Memory B cell (primary cell): ENCODE measurements around the gene NOS3.

Experiments used
- ATAC-seq: fragments of 150-1000 bp; cut with Tn5 transposase; 2 replicates; pipeline ENCODE4 v1.10.0; 2021; ENCODE audit warnings: low read depth, mild to moderate bottlenecking, moderate library complexity
- DNase-seq, 2 donors: peaks; one replicate each; pipeline ENCODE4 v3.0.0; 2022; ENCODE audit warnings: low spot score in 2 of 2
- H3K27ac Mint-ChIP-seq: one replicate; pipeline ENCODE4 v1.8.0; 2022; ENCODE audit warnings: mild to moderate bottlenecking, moderate library complexity, mixed read lengths
- H3K27me3 Mint-ChIP-seq: one replicate; pipeline ENCODE4 v1.8.0; 2022; ENCODE audit warnings: mixed read lengths
- H3K36me3 Mint-ChIP-seq: one replicate; pipeline ENCODE4 v1.8.0; 2022; ENCODE audit warnings: mild to moderate bottlenecking, mixed read lengths
- H3K4me1 Mint-ChIP-seq: one replicate; pipeline ENCODE4 v1.8.0; 2022; ENCODE audit warnings: mixed read lengths
- H3K4me3 Mint-ChIP-seq: one replicate; pipeline ENCODE4 v1.8.0; 2022; ENCODE audit warnings: mild to moderate bottlenecking, moderate library complexity, mixed read lengths
- H3K9me3 Mint-ChIP-seq: one replicate; pipeline ENCODE4 v1.8.0; 2022; ENCODE audit warnings: mixed read lengths

NOS3 gene

DNA sequence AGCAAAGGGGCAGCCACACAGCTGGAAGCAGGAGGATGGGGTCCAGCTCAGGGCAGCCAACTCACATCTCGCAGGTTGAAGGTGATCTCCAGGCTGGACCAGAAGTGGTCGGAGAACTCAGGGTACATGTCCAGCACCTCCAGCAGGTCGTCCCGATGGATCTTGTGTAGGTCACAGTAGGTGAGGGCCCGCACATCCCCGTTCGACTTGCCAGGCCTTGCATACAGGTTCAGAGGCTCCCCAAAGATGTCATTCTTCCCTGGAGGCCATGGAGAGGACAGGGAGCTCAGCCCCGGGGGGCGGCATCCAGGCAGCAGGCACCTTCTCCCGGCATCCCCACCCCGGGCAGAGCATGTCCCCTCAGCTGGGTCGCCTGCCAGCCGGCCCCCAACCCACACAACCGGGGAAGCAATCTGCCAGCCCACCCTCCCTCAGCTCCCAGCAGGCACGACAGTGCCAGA lies 42.0 kb upstream of the NOS3 start:
- peaks cover 8% of the 10 kb centered on the region for H3K36me3 Mint-ChIP-seq
- H3K27ac Mint-ChIP-seq, result no peak overlapping the region
- peaks cover 8% of the 10 kb centered on the region for H3K4me1 Mint-ChIP-seq
- peaks cover 3% of the 10 kb centered on the region for H3K27me3 Mint-ChIP-seq
- H3K9me3 Mint-ChIP-seq, result no peaks in the 10 kb centered on the region
- DNase-seq (no peak), ATAC-seq (no peak)
- H3K4me3 Mint-ChIP-seq, result no peak overlapping the region

DNA sequence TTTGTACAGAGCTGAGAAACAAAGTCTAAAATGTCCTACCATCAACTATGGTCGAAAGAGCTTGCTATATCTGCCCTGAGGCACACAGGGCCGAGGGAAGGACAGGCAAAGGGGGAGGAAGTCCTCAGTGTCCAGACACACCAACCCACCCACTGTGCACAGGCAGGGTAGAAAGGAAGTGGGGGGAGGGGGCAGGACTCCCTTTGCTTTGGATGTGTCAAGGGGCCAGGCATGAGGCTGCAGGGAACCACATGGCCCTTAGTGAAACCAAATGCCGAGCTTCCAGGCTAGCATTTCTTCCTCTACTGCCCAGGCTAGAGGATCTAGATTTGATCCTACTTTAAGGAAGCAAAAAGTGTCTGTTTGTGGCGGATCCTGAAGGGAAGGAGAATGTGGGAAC lies 41.3 kb upstream of the NOS3 start:
- Mint-ChIP-seq H3K27me3 (peaks cover 3% of the 10 kb centered on the region), H3K9me3 (no peaks in the 10 kb centered on the region), H3K4me1 (peaks cover 8% of the 10 kb centered on the region), H3K27ac (no peak overlapping the region), H3K4me3 (no peak overlapping the region), H3K36me3 (peaks cover 8% of the 10 kb centered on the region)
- DNase-seq (no peak), ATAC-seq (no peak)

DNA sequence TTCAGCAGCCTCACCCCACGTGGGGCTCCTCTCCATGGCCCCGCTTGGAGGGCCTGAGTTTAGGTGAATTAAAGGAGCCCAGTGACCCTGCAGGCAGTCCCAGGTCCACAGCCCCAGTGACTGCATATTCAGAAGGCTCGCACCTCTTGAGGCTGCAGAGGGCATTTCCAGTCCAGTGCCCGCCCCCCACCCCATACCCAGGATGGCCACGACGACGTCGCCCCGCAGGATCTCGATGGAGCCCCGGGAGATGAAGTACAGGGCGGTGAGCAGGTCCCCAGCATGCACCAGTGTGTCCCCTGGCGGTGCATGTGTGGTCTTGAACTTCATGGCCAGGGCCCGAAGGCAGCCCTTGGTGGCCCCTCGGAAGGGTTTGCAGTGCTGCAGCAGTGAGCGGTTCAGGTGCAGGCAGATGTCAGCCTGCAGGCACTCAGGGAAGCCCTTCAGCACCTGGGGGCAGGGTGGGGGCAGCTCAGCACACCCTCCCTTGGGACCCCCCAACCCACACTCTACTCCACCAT lies 40.8 kb upstream of the NOS3 start:
- Mint-ChIP-seq H3K27me3 (peaks cover 4% of the 10 kb centered on the region), H3K4me1 (peaks cover 8% of the 10 kb centered on the region), H3K4me3 (no peak overlapping the region), H3K27ac (no peak overlapping the region), H3K36me3 (peaks cover 8% of the 10 kb centered on the region), H3K9me3 (no peaks in the 10 kb centered on the region)
- ATAC-seq, result no peak
- DNase-seq, result no peak

DNA sequence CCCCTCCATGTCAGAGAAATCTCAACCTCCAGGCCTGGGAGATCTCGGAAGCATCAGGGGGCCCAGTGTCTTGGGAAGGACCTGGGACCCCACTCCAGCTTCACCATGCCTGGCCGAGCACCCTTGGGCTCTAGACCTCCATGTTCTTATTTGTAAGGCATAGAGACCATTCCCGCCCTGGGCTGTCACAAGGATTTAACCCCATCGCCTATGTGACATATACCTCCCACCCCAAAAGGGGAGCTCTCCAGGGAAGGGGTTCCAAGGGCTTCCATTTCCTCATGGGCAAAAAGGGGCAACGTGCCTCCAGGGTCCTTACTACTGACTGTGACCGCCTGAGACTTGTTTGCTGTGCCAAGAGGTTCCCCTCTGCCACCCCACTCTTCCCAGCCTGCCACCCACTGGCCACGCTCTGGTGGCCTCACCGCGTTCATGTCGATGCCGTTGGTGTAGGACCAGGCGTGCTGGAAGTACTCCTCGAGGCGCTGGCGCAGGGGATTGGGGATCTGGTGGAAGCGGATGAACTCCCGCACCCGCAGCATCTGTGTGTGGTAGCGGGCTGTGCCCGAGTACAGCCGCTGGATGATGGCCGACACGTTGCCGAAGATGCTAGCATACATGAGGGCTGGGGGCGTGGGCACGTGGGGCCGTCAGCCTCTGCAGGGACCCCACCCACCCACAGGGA lies 40.2 kb upstream of the NOS3 start:
- no peak for ATAC-seq
- H3K4me1 Mint-ChIP-seq, result peaks cover 5% of the 10 kb centered on the region
- DNase-seq, result no peak
- no peaks in the 10 kb centered on the region for H3K9me3 Mint-ChIP-seq
- H3K27ac Mint-ChIP-seq, result no peak overlapping the region
- peaks cover 8% of the 10 kb centered on the region for H3K36me3 Mint-ChIP-seq
- H3K4me3 Mint-ChIP-seq, result no peak overlapping the region
- peaks cover 6% of the 10 kb centered on the region for H3K27me3 Mint-ChIP-seq

DNA sequence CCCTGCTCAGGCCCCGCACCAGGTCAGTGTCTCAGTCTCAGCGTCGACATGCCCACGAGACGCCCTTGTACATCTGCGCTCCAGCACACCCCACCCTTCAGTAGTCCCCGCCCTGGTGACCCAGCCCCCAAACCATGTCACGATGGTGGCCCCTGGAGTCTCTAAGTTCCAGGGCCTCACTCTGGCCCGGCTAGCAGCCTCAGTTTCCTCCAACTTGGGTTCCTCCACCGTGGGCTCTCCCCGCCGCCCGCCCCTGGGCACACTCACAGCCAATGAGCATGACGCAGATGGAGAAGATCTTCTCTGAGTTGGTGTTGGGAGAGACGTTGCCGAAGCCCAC lies 39.7 kb upstream of the NOS3 start:
- DNase-seq, result no peak
- Mint-ChIP-seq H3K27ac (no peak overlapping the region), H3K9me3 (no peaks in the 10 kb centered on the region), H3K36me3 (peaks cover 8% of the 10 kb centered on the region), H3K27me3 (peaks cover 8% of the 10 kb centered on the region), H3K4me3 (no peak overlapping the region), H3K4me1 (peaks cover 7% of the 10 kb centered on the region)
- ATAC-seq, result no peak

DNA sequence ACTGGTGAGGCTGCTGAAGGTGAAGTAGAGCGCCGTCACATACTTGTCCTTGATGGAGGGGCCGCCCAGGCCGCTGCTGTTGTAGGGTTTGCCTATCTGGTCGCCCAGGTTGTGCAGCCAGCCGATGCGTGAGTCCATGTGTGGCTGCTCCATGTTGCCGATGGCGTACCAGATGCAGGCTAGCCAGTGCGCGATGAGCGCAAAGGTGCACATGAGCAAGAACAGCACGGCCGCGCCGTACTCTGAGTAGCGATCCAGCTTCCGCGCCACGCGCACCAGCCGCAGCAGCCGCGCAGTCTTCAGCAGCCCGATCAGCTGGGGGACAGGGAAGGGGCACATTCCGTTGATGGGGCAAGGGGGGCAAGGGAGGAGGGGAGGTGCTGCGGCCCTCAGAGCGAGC lies 39.3 kb upstream of the NOS3 start:
- no peak for ATAC-seq
- Mint-ChIP-seq H3K9me3 (no peaks in the 10 kb centered on the region), H3K27me3 (peaks cover 7% of the 10 kb centered on the region), H3K27ac (no peak overlapping the region), H3K36me3 (peaks cover 7% of the 10 kb centered on the region), H3K4me1 (peaks cover 6% of the 10 kb centered on the region), H3K4me3 (no peak overlapping the region)
- no peak for DNase-seq

DNA sequence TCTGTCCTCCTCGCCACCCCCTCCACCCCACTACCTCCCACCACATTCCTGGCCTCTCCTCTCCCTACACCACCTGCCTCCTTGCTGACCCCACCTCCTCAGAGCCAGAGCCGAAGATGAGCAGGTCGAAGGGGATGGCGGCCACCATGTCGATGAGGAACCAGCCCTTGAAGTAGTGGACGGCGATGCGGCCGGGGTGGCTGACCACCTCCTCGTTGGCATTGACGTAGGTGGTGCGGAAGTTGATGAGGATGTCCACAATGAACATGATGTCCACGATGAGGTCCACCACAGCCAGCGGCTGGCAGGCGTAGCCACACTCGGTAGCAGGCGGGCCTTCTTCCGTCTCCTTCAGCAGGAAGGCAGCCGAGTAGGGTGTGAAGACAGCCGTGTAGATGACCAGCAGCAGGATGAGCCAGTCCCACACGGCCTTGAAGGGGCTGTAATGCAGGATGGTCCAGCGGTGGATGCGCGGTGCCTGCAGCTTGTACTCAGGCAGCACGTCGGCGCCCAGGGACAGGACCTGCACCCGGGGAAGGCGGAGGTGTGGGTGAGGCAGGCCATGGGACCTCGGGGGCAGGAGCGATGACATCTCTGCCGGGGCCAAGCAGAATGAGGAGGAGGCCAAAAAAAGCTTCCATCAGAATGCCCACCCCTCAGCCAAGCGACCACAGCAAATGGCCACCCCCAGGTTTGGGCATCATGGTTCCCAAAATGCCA lies 38.3 kb upstream of the NOS3 start:
- H3K4me1 Mint-ChIP-seq, result peaks cover 4% of the 10 kb centered on the region
- H3K27me3 Mint-ChIP-seq, result peaks cover 13% of the 10 kb centered on the region
- no peak for ATAC-seq
- H3K27ac Mint-ChIP-seq, result no peak overlapping the region
- DNase-seq, result no peak
- no peaks in the 10 kb centered on the region for H3K9me3 Mint-ChIP-seq
- peaks cover 12% of the 10 kb centered on the region for H3K36me3 Mint-ChIP-seq
- no peak overlapping the region for H3K4me3 Mint-ChIP-seq

DNA sequence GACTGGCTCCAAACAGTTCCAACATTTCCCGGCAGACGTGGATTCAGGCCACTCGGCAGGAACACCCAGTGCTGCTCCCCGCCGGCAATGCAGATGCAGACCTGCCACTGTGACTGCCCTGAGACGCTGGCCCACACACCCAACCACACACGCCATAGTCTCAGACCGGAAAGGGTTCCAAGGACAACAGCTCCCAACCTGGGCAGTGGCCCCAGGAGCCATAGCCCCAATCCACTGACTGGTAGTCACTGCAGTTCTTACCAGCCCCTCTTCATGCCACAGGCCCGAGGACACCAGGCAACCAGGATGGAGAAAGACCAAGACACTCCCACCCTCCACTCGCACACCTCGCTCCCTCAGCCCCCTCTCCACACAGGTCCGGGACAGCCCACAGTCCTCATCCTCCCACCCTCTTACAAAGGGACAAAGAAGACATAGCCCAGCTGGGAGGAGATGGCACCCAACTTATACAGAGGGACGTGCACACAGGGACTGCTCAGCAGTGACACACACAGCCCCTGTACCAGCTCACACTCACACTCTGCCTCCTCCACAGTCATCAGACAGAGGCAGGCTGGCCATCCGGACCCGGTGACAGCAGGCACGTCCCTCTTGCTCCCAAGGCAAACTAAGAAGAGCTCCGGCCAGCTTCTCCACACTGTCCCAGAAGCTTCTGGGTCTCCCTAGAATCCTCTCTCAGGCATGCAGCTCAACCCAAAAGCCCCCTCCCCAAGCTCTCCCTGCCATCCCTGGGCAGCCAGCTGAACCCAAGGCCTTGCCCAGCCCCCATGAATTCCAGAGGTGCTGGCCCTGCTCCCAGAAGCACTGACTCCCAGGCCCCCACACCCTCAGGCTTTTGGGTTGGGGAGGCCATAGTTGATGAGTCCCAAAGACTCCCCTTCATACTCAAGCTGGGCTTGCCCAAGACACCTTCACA lies 37.5 kb upstream of the NOS3 start:
- Mint-ChIP-seq H3K27ac (no peak overlapping the region), H3K27me3 (peaks cover 14% of the 10 kb centered on the region), H3K9me3 (no peaks in the 10 kb centered on the region), H3K4me1 (peaks cover 4% of the 10 kb centered on the region), H3K36me3 (peaks cover 13% of the 10 kb centered on the region), H3K4me3 (no peak overlapping the region)
- DNase-seq (no peak), ATAC-seq (no peak)

DNA sequence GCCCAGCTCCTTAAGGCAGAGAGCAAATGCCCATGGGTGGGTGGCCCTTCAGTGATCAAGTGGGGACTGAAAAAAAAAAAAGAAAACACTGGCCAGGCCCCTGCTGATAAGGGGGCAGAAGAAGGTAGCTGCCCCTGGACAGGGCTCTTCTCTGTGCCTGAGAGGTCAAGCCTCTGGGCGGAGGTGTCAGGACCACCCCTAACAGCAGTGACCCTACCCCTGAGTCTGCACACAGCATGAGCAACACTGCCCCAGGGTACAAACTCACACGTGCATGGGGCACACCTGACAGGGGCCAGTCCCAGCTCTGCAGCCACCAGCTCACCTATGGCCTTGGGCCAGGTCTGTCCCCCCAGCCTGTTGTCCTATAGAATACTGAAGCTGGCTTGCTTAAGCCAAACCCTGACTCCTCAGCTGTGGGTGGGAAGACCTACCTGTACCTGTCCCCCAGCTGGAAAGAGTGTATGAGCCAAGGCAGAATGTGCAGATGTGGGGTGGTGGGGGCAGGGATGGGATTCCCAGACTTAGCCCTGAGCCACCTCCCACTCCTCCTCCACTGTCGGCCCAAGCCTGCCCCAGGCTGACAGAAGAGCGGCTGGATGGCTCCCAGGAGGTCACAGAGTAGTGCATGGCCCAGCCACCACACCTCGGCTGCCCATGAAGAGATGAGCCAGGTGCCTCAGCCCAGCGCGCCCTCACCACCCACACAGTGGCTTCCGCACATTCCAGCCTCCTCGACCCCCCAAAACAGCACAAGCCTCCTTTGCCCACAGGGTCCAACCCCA lies 36.4 kb upstream of the NOS3 start:
- Mint-ChIP-seq H3K27me3 (peaks cover 15% of the 10 kb centered on the region), H3K9me3 (no peaks in the 10 kb centered on the region), H3K27ac (no peak overlapping the region), H3K36me3 (peaks cover 11% of the 10 kb centered on the region), H3K4me3 (no peak overlapping the region), H3K4me1 (peaks cover 3% of the 10 kb centered on the region)
- ATAC-seq (no peak), DNase-seq (no peak)

DNA sequence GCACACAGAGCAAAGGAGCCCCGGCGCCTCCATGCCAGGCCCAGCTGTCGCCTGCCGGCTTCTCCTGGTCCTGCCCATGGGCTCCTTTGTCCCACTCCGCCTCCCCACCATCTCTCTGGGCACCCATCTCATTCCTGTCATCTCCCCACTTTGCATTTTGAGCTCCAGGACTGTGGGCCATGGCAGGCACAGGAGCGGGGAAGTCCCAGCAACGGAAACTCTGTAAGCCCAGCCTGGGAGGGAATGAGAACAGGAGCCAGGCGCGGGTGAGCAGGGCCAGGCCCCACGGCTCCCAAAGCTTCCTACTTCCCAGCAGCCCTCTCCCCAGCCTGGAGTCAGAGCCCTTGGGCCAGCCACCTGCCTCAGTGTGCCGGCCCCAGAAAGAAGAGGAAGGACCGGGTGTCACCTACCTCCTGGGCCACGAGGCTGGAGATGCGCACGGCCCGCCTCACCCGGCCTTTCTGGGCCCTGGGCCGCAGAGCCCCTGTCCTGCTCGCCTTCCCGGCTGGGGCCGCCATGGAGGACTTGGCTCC lies 35.8 kb upstream of the NOS3 start:
- peaks cover 18% of the 10 kb centered on the region for H3K27me3 Mint-ChIP-seq
- no peak overlapping the region for H3K4me3 Mint-ChIP-seq
- peaks cover 5% of the 10 kb centered on the region for H3K4me1 Mint-ChIP-seq

DNA sequence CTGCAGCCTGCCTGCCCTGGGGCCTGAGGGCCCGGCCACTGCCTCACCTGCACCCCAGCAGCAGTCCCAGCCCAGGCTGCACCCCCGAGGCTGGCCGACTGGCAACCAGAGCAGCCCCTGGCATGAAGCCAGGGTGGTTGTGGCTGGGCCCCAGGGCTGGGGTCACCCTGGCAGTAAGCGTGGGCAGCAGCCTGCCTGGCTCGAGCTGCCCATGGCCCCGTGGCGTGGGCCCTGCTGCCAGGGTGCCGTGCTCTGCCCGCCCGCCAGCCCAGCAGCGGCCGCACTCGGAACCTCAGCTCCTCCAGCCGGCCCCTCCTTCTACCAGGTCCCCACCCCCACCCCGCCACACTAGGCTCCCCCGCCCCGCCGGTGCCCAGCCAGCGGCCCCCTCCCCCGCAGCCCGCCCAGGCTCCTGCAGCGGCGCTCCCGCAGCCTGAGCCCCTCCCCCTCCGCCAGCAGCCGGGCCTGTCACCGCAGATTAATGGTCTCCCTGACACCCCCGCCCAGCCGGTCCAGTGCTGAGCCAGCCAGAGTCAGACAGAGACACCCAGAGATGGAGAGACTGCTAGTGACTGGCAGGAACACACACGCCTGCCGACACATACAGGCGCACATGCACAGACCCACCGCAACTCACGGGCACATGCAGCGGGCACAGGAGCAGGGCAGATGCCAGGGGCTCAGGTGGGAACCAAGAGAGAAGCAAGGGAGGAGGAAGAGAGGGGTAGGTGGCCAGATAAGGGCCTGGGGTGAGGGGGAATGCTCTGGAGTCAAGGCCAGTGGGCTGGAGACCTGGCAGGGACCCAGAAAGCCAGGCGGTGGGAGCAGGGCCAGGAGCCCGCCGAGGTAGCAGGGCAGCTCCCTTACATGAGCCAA lies 35.1 kb upstream of the NOS3 start:
- H3K4me3 Mint-ChIP-seq, result no peak overlapping the region
- no peak overlapping the region for H3K27ac Mint-ChIP-seq
- H3K9me3 Mint-ChIP-seq, result no peaks in the 10 kb centered on the region
- ATAC-seq (no peak), DNase-seq (no peak)
- peaks cover 22% of the 10 kb centered on the region for H3K27me3 Mint-ChIP-seq
- peaks cover 12% of the 10 kb centered on the region for H3K36me3 Mint-ChIP-seq
- H3K4me1 Mint-ChIP-seq, result peaks cover 5% of the 10 kb centered on the region

More for the DNA sequence above, 35.8 kb upstream of the NOS3 start:
- Mint-ChIP-seq H3K36me3 (peaks cover 12% of the 10 kb centered on the region), H3K27ac (no peak overlapping the region), H3K9me3 (no peaks in the 10 kb centered on the region)
- DNase-seq (no peak), ATAC-seq (no peak)

DNA sequence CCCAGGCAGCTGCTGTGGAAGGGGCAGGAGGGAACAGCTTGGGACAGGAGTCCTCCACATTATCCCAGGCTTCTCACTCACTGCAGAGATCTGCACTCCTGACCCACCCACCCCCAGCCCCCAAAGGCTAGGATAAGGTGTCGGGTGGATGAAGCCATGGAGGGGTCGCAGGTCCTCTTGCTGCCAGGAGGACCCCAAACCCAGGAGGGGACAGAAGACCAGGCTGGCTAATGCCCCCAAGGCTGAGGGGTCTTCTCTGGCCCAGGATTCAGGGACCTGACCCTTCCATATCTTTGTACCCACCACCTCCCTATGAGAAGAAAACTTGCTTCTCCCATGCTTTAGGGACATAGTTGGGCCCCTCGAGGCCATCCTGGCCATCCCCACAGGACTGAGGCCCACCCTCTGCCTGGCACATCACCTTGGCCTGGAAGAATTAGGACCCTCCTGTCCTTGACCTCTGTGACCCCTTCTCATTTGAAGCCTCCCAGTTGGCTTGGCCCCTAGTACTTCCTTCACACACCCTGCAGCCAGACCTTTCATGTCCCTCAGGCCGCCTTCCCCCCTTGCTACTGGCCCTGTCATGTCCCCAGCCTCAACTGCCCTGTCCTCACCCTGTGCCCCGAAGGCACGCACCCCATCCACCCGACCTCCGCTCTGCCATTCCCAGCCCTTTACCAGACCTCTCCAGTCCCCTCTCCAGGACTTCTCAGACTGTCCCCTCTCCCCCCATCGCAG lies 34.3 kb upstream of the NOS3 start:
- Mint-ChIP-seq H3K27ac (no peak overlapping the region), H3K4me1 (peaks cover 7% of the 10 kb centered on the region), H3K27me3 (peaks cover 23% of the 10 kb centered on the region), H3K4me3 (no peak overlapping the region), H3K36me3 (peaks cover 12% of the 10 kb centered on the region), H3K9me3 (no peaks in the 10 kb centered on the region)
- DNase-seq (no peak), ATAC-seq (no peak)
